SH-SY5Y (cell line): ENCODE measurements around the gene SEL1L3.

Experiments used
- GATA2 ChIP-seq: IDR thresholded peaks from 2 replicates; pipeline ENCODE4 v1.6.1; 2011; ENCODE audit warnings: mild to moderate bottlenecking, low read depth, low read length
- GATA3 ChIP-seq: IDR thresholded peaks from 2 replicates; pipeline ENCODE4 v1.6.1; 2011; ENCODE audit warnings: low read depth, mild to moderate bottlenecking, low read length, moderate library complexity

DNA sequence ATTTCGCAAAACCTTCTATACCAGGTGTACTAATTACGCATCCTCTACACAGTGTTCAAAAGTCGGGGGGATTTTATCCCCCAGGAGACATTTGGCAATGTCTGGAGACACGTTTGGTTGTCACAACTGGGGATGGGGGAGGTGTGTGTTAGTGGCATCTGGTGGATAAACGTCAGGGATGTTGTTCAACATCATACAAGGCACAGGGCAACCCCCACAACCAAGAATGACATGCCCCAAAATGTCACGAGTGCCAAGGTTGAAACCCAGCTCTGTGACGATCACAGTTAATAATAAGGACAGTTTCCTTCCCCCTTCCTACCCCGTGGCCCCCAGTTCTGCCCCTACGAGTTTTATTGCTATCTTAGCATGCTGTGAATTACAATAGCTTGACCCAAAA is 15.9 kb upstream of the SEL1L3 start:
- no peak for TF ChIP-seq GATA2
- TF ChIP-seq GATA3, result no peak
